Renal pelvis (tissue), 4 donors: Measurements from ENCODE around the gene ST7. TPM values are rescaled to one million over a fixed set of nuclear protein-coding genes. Genes with fewer than 3 reads are reported as not detected.
"Not testable (repeated sequence)": the region's sequence is repeated elsewhere in the genome, so short reads cannot be mapped to it uniquely, and the experiment has no call there.

ENCODE experiments used
- DNase-seq: peaks from one replicate; pipeline ENCODE4 v3.0.0-alpha.2; 2013
- polyA plus RNA-seq, 3 donors: library from polyadenylated mRNA; unstranded; fragments of 120-200 nt; gene quantifications; one replicate each; pipeline ENCODE4 v1.2.1, GENCODE V29; 2013; ENCODE audit not compliant: insufficient read length in 3 of 3

The ST7 gene
- polyA plus RNA-seq, 3 donors = 26.3 to 29.9 (median 29.3) TPM

DNA sequence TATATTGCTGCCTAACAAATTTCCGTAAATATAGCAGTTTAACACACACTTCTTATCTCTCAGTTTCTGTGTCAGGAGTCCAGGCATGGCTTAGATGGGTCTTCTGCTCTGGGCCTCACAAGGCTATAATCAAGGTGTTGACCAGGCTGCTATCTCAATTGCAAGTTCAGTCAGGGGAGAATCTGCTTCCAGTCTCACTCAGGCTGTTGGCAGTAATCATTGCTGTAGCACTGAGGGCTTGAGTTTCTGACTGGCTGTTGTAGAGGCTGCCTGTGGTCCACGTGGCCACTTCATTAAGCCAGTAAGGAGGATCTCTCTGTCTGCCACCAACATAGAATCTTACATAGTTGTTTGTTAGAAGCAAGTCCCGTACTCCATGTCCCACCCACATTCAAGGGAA, 138.4 kb downstream of the ST7 start:
- DNase-seq = no peak

DNA sequence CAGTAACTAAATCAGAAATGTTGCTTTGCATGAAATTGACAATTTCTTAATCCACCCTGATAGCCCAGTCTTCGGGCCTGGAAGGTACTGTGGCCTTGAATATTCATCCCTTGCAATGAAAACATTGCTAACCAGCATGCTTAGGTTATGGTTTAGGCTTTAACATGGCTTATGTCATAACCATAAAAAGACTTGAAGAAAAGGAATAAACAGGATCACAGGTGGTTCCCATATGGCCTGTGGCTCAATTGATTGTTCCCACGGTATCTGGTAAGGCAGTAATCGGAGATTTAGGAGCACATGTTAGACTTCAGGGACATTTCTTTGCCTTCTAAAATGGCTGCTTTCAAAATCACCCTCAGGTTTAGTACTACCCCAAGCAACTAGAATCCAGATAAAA, 139.5 kb downstream of the ST7 start:
- DNase-seq = no peak

DNA sequence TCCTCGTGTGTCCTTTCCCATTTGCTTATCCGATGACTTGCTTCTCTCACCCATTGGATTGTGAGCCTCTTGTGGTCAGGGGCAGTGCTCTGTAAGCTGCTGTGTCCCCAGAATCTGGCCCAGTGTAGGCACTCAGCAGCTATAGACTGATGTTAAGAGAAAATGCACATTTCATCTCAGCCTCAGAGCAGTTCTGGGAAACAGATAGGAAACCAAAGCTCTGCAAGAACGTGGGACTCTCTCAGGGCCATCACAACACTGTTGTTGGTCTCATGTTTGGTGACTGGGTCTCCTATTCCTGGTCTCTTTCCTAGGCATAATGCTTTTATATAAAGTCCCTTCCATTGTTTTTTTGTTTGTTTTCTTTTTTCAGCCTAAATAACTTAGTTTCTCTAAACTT, 141.2 kb downstream of the ST7 start:
- DNase-seq = no peak

DNA sequence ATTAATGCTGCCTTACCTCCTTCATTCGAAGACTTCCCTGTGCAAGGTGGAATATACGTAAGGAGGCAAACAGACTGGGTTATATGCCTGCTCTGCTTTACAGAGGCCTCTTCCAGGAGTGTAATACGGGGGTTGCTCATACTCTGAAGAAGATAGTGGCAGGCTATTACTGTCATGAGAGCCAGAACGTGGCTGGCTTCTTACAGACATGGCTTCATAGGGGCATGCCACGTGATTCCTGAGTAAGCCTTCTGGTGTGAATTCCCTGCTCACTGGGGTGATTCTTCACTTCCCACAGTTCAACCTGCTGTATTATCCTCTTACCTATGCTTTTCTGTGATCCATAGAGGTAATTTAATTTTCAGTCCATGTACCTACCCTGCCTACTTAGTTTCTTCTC, 141.8 kb downstream of the ST7 start:
- no peak for DNase-seq

DNA sequence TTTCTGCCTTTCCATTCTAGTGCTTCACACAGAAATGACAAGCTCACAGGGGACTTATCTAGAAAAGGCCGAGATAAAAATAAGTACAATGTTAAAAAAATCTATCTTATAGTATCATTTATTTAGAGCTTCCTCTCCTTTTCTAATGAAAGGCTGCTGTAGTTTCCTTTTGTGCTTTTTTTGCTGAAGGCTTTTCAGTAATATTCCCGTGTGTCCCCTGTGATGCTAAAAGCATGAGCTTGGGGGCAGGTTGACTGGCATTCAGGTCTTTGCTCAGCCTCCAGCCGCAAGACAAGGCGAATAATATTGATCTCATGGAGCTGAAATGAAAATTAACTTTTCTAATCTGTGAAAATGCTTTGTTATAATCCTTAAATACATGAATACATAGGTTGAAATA, 143.0 kb downstream of the ST7 start:
- DNase-seq = no peak

DNA sequence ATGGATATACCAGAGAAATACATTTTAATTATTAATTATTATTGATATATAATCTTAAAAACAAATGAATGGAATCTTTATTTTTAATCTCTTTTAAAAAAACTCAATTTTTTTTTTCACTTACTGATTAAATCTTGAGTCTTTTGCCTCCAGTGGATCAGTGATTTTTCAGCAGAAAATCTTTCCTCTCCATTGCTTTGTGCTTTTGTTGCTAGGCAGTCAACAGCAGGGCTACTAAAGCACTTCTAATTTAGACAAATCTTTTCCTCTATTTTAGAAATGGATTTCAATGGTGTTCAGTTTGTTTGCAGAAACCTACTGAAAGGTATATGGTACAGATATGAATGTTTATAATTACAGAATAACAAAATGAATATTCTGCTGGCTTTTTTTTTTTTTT, 143.6 kb downstream of the ST7 start:
- DNase-seq = no peak

DNA sequence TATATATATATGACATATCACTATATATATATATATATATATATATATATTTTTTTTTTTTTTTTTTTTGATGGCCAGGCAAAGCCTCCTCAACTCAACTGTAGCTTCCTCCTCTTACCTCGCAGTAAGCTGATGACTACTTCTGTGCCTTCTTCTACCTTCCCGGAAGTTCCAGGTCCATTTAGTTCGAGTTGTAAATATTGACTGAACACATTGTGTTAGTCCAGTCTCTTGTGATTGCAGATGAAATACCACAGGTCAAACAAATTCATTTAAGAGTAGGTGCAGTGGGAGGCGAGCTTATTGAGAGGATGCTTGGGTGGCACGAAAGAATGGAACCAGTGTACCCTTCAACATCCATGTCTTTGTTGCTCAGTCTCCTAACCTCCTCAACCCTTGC, 144.6 kb downstream of the ST7 start:
- DNase-seq = no peak

DNA sequence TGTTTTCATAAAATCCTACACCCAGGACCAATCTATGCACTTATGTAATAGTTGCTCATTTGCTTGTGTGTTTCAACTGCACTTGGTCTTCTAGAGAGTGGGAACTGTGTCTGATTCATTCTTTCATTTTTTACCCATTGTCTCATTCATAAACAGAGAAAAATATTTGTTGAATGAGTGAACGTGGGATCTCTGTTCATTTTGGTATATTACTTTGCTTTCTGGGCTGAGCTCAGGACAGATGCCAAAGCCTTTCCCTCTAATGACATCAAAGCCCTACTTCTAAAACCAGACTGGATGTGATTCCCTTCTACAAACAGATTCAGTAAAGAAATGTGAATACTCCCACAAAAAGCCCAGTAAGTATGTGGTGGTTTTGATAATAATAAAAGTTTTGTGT, 145.2 kb downstream of the ST7 start:
- no peak for DNase-seq

DNA sequence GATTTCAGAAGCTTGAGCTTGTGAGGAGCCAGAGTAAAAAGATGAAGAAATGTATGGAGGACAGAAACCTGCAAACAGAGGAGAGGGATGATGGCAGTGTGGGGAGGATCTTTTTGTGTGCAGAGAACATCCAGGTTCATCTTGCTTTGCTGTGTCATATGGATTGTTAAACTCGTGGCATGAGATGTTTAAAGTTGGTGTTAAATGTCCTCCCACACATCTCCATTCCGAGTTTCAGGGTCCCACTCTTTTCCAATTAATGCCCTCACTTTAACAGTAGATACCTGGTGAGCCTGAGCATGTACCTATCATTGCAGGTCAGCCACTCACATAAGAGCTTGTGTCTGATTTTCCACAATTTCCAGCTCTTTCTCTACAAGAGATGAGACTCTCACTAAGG, 147.7 kb downstream of the ST7 start:
- peak; percentile 41 for DNase-seq

DNA sequence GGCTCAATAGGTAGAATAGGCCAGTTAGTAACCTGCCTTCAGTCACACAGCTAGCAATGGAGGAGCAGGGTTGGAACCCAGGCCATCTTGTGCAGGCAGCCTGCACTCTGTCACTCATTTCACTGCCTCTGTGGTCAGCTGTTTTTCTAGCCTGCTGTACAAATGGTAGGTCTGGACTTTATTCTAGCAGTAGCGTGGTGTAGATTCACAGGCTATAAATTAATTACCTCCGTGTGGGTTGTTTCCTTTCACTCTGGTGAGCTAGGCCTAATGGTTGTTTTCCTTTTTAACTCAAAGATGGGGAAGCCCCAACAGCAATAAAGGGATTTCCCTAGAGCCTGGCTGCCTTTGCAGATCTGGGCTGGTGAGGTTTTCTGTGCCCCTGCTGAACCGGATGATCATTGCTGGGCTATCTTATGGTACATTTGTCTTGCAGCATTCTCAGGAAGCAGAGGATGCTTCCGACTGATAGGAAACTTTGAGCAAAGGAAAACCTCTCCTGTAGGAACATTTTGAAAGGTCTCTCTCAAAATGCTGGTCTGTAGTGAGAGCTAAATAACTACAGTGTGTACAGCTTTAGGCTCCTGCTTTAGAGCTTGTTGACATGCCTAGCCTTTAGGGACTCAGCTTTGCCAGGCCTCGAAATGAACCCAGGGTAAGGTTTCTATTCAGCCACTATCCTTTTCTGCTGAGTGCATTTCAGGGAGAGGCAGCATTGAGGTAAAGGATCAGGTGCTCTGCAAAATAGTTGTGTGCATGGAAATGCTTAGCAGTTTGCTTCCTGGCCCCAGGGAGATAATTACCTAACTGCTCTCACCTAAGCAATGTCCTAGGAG, 157.4 kb downstream of the ST7 start:
- DNase-seq = peak; percentile 14

DNA sequence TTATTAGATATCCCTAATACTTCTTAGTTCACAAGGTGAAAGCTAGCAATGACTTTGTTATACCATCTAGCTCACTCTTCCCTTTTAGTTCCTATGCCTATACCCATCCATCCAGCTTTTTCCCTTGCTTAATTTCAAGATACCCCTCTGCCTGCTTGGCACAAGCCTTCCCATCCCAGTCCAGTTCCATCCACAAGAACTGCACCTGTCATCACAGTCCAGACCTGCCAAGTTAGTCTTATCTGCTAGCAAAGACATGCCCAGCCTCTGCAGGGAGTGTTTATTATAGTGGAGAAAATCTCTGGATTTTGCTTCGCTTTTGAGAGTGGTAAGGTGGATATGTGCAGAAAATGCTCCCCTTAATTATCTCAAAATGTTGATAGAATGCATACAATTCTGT, 158.2 kb downstream of the ST7 start:
- DNase-seq = no peak

DNA sequence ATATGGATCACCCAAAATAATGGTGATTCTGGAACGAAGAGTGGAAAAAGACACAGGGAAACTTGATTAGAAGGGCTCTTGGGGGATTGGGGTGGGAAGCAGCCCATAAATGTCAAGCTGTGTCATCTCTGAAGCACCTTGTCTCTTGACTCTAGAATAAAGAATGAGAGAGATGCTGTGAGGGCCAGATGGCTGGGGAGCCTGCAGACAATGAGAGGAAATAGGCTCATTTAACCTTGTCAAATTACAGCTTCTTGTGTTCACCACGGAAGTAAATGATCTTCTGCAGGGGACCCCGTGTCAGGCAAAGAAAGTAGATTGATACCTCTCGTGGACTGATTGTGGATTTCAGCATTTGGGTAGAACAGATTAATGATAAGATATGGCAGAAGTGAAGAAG, 159.3 kb downstream of the ST7 start:
- no peak for DNase-seq

DNA sequence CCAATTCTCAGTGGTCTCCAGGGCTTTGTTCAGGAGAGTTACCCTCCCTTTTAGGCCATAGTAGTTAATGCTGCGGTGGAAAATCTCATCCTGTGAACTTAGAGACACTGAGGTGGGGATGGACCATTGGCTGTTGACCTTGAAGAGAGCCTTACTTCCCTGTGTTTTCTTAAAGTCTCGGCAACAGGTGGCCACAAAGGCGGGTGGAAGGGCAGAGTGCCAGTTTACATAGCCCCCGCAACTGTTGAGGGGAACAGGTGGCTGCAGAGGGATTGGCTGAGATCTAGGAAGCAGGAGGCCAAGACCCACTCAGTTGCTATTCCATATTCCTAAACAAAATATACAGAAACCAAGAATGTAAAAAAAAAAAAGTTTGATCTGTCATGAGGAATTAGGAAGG, 160.6 kb downstream of the ST7 start:
- DNase-seq = no peak

DNA sequence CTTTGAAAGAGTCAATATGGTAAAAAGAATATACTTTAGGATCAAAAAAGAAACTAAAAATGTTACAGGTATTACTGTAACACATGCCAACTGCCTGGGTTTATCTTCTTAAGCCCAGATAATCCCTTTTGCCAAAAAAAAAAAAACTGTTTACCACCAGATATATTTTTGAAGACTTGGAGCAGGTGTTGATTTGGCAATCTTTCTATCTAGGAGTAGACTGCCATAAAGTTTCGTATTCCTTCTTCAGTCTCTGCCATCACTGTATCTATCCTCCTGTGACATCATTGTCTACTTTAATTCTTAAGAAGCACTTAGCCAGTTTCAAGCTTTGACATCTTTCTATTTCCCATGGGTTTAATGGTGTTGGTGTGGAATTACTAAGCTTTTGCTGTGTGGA, 161.0 kb downstream of the ST7 start:
- no peak for DNase-seq

DNA sequence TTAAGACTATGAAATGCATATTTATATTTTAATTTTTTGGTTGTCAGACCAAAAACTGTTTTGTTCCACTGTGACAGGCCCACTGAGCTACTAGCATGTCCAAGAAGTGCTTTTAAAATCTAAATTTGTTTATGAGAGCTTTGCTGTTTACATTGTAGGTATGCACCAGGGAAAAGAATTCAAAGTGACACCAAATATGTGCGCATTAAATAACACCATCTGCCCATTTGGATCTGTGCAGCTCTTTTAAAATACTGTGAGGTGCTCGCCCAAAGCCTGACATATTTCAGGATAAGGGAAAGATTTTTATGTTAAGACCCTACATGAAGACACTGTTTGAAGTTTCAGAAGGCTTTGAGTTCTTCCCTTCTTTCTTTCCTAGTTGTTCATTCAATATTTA, 162.9 kb downstream of the ST7 start:
- DNase-seq = no peak

DNA sequence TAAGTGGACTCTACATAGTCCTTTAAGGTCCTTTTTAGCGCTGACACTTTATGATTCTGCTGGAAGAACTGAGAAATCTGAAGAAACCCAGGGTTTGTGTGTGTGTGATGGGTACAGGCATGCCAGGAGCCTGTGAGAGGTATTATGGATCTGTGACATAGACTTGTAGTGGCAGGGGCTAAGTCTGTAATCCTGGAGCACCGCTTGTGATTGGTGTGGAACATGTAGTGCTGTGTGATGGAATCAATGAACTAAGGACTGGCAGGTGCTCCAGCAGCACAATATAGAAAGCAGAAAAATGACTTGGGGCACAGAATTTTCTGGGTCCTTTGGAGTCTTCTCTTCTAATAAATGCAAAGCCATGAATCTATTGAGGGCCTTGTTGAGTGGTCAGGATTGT, 163.9 kb downstream of the ST7 start:
- DNase-seq = no peak

DNA sequence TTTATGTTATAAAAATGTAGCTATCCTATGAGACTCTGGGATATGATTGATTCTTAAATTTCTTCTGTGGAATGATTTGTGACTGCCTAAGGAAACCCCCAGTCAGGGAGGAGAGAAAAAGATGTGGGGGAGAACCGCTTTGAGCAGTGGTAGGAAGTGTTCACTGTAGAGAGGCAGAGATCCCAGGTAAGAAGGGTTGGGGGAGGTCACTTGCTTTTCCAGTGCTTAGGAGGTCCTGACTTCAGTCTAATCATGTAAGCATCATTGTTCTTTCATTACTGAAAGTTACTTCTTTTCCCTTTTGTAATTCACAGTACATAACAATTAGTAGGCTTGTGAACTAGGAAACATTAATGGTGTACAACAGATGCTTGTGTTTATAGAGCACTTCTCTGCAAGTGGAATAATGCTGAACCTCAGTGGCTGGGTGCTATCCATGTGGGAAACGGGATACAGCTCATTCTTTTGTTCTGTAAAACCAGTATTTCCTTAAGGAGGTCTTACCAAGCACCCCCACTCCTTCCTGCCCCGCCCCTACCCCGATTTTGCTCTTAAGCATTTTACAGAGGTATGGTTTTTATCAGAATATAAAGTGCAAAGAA, 165.4 kb downstream of the ST7 start:
- no peak for DNase-seq

DNA sequence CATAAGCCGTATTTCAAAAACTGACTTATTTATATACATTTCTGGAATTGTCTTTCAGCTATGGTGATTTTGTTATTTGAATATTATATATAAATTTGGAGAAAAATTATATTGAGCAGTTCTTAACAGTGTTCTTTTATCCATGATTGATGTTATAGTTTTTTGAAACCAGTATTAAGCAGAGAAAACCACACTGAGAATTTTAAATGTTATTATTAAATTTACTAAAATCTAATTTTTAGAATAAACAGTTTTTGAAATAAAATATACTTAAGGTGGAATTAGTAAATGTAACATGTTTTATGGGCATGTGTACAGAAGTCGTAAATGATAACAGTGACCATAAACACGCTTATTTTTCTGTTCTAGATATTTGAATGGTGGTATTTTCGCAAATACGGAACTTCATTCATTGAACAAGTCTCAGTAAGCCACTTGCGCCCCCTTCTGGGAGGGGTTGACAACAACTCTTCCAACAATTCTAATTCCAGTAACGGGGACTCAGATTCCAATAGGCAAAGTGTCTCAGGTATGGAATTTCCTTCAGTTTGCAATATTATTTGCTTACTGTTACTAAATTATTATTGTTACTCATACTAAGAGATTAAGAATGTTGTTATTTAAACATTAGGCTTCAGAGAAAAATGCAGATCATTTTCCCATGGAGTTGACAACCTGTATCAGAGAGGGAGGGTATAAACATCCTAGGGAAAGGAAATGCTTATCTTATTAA, 166.1 kb downstream of the ST7 start:
- peak; percentile 77 for DNase-seq

DNA sequence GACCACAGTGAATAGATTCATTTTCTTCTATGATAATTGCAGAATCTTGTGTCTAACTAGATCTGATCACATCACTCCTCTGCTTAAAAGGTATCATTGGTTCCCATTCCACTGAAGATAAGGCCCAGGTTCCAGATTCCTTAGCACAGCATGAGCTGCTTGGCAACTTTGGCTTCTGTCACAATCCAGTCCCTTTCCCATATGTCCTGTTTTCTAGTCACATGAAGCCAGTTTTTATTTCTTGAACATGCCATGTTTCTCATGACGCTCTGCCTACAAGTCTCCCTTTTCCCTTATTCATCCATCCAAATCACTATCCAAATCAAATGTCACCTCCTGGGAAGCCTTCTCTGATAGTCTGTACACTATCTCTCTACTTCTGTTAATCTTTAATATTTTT, 167.0 kb downstream of the ST7 start:
- not testable (repeated sequence) for DNase-seq

DNA sequence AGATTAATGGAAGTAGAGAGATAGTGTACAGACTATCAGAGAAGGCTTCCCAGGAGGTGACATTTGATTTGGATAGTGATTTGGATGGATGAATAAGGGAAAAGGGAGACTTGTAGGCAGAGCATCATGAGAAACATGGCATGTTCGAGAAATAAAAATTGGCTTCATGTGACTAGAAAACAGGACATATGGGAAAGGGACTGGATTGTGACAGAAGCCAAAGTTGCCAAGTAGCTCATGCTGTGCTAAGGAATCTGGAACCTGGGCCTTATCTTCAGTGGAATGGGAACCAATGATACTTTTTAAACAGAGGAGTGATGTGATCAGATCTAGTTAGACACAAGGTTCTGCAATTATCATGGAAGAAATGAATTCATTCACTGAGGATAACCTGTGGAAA, 168.7 kb downstream of the ST7 start:
- DNase-seq = not testable (repeated sequence)

DNA sequence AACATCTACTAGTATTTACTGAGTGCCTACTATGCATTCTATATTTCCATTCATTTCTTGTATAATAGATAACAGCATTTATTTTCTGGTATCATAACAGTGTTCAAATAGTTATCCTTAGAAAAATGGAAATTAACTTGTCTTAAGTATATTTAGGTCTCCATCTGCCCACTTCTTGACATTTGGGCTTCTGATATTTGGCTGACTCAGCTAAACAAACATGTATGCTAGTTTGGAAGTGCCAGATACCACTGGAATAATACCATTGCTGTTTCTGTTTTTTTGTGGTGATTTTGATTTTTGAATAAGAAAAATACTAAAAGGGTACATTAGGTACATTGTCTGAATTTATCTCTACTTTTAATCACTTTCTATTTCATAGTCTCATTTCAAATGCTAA, 169.2 kb downstream of the ST7 start:
- DNase-seq = no peak

DNA sequence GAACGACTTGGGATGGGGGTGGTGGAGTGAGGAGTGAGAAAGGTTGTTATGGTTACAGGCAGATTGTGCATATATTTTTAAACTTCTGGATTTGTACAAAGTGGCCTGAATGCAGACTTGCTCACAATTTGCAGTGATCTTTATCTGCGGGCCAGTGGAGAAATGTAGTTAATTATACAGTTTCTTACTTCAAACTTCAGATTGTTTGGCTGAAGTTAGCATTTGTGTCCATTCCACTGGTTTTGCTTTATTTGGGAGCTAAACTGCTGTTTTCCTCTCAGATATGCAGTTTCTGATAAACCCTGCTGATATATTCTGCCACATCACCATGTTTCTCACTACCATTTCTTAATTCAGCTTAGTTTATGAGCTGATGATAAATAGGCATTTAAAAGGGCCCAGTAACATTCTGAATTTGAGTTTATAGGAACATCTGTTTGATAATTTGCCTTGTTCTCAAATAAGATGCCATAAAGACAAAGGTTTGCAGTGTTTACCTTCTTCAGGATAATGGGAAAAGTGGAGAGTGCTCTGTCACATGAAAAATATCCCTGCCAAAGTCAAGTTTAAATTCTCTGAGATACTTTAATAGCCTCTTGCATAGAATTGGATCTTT, 170.1 kb downstream of the ST7 start:
- DNase-seq = no peak
